Hematopoietic multipotent progenitor cell treated with erythropoietin and hydrocortisone succinate and interleukin-3 and kit ligand, for 8 days (in vitro differentiated cells): ENCODE data around the gene FUOM.

Source experiments
- DNase-seq: peaks from one replicate; pipeline ENCODE4 v3.0.0-alpha.2; 2015

Gene FUOM

DNA sequence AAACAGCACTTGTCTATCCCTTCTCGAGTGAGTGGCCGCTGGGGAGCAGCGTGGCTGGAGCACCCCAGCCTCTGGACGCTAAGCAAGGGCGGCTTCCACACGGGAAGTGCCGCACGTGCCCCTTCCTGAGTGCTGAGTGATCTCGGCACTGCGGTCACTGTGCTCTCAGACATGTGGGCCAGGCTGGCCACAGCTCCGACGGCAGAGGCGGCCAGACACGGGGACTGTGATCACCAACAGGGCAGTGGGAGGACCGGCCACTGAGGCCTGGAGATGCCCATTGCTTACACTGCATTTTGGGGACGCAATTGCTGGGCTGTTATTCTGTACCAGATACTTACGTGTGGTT is 8.3 kb upstream of the FUOM start:
- DNase-seq = no peak

DNA sequence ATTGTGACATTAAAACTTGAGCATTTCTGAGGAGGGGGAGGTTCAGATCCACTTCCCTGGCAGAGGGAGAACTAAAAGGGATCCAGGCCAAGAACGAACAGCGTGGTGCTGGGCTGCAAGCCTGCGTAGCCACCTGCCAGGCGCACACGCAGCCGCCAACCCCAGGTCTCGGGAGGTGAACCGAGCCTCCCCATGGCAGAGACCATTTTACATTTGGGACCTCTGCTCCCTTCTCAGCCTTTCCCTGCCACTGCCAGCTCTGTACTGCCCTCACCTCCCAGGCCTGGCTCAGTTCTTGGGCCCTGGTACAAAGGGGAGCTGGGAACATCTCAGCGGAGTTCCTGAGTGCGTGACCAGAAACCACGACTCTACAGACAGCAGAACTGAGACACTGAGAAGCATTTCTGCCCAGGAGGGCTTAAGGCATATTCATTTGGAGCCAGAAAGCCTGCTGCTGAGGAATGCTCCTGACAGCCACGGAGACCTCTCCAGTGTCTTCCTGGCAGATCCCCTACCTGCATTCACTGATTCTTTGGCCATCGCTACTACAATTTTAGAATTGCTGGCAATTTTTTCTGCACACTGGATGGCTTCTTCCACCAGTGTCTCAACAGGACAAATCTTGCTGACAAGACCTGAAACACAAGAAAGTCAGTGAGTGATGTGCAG is 7.8 kb upstream of the FUOM start:
- DNase-seq = no peak

GRCh38 chr10:133364645-133365431 is 7.0 kb upstream of the FUOM start:
- no peak for DNase-seq

GRCh38 chr10:133362846-133363245 is 5.0 kb upstream of the FUOM start:
- DNase-seq = no peak

- no peak for DNase-seq
Measured at GRCh38 chr10:133361773-133362441, 4.1 kb upstream of the FUOM start.

DNA sequence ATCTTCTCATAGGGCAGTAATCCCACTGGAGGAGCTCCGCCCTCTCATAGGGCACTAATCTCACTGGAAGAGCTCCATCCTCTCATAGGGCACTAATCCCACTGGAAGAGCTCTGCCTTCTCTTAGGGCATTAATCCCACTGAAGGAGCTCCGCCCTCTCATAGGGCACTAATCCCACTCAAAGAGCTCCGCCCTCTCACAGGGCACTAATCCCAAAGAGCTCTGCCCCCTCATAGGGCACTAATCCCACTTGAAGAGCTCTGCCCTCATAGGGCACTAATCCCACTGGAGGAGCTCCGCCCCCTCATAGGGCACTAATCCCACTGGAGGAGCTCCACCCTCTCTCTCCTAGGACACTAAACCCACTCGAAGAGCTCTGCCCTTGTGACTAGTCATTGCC is 3.4 kb upstream of the FUOM start:
- no peak for DNase-seq

- DNase-seq = peak; percentile 54
Measured at GRCh38 chr10:133359972-133360610, 2.3 kb upstream of the FUOM start.

GRCh38 chr10:133359554-133359971 is 1.7 kb upstream of the FUOM start:
- peak; percentile 71 for DNase-seq

GRCh38 chr10:133358925-133359310 is 1.1 kb upstream of the FUOM start:
- DNase-seq = no peak

- no peak for DNase-seq
Measured at GRCh38 chr10:133358162-133358924, 524 bp upstream of the FUOM start.

- no peak for DNase-seq
Measured at GRCh38 chr10:133356549-133357284, 1.1 kb downstream of the FUOM start.

- DNase-seq = no peak
Measured at GRCh38 chr10:133355991-133356390, 1.8 kb downstream of the FUOM start.

DNA sequence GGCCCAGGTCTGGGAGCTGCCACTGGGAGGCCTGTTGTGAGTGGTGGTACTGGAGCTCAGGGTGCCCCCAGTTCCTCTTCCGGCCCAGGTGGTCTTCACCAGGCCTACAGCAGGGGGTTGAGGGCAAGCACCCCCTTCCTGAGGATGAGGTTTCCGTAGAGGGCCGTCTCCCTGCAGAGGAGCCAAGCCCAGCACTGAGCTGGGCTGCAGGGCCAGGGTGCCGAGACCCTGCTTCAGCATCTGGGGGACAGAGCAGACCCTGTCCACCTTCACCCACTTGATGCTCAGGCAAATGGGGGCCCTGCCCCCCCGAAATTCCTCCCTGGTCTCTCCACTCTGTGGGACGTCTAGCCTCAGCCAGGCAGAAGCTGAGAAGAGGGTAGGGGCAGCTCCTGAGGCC is 2.6 kb downstream of the FUOM start:
- DNase-seq = no peak

- no peak for DNase-seq
Measured at GRCh38 chr10:133354672-133355240, 3.1 kb downstream of the FUOM start.

DNA sequence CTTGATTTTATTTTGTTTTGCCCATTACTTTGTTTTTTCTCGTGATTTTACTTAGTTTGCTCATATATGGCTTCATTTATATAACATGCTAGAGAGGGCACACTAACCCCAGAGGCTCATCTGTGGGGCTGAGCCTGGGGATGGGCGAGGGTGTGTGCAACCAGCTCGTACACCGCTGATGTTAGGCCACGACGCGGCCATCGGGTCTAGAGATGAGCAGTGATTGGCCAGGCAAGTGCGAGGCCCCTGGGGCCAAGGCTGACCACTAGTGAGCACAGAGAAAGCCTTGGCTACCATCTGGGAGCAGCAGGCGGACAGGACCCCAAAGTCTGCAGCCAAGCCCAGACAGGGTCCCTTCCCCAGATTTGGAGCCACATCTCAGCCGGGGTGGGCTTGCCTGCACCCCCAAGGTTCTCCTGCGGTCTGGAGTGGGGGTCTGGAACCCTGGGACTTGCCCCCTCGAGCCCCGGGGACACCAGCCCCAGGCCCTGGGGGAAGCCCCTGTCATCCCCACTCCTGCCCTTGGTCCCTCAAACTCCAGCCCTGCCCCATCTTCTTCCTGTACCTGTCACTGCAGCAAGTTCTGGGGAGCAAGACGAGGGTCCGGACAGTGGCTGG is 3.7 kb downstream of the FUOM start:
- DNase-seq = no peak

DNA sequence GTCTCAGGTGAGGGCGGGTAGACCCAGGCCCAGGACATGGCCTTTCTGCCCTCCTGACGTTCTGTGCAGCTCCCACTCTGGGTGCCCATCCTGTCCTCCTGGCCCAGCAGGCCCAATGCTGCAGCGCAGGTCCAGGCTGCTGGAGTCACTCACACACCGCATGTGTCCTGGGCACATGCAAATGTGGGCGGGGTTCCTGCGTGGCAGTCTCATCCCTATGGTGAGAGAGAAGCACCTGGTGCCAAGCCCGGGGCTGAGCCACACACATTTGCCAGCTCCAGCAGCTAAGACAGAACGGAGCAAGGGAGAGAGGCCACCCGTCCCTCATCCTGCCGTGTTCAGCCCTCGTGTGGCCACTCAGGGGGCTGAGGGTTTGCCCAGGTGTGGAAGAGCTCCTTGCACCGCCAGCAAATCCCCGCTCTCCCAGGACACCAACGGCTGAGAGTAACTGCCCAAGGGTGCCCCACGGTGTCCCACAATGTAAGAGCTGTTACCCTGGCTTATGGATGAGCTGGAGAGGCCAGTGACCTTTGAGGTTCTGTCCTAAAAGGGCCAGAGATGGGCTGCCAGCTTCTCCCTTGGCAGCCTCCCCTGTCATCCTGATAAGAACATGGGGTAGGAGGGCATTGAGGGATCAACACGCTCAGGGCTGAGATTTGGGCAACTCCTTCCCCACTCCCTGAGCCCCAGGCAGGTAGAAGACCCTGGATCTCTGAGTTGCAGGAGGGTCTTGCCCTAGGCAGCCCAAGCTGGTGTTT is 4.4 kb downstream of the FUOM start:
- no peak for DNase-seq

DNA sequence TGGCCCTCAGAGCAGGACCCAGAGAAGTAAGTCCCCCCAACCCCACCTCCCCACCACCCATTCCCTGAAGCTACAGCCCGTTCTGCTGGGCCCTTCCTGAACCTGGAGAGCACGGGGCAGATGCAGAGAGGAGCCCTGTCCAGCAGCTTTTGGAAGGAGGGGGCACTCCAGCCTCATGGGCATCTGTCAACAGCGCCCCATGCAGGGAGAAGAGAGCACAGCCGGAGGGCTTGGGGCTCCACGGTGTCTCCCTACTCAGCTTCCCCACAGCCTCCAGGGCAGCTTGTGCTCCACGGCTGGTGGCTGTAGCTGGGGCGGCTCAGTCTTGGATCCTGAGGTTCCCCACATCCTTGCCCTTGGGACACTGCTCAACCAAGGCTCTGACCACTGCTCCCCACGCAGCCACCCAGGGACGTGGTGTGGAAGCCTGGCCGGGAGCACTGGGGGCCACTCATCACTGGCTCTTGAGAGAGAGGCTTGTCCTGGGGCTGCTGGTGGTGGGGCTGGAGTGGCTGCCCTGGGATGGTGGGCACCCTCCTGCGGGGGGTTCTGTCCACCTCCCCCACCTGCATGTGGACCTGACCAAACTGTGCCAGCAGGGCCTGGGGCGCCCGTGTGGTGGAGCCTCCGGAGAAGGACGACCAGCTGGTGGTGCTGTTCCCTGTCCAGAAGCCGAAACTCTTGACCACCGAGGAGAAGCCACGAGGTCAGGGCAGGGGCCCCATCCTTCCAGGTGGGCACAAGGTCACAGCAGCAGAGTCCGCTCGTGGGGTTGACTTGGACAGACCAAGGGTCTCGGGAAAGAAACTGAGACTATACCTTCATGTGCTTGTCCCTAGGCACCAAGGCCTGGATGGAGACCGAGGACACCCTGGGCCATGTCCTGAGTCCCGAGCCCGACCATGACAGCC is 6.2 kb downstream of the FUOM start:
- DNase-seq = no peak

- DNase-seq = no peak
Measured at GRCh38 chr10:133350950-133351329, 6.9 kb downstream of the FUOM start.

GRCh38 chr10:133350283-133350949 is 7.4 kb downstream of the FUOM start:
- DNase-seq = no peak
